Measurements from ENCODE around the gene RNF11. TPM values are rescaled to one million over a fixed set of nuclear protein-coding genes. Genes with fewer than 3 reads are reported as not detected.

RNF11 gene
- total RNA-seq, 4 donors from 2014 or later = 56.7 to 84.3 (median 76.2) TPM

DNA sequence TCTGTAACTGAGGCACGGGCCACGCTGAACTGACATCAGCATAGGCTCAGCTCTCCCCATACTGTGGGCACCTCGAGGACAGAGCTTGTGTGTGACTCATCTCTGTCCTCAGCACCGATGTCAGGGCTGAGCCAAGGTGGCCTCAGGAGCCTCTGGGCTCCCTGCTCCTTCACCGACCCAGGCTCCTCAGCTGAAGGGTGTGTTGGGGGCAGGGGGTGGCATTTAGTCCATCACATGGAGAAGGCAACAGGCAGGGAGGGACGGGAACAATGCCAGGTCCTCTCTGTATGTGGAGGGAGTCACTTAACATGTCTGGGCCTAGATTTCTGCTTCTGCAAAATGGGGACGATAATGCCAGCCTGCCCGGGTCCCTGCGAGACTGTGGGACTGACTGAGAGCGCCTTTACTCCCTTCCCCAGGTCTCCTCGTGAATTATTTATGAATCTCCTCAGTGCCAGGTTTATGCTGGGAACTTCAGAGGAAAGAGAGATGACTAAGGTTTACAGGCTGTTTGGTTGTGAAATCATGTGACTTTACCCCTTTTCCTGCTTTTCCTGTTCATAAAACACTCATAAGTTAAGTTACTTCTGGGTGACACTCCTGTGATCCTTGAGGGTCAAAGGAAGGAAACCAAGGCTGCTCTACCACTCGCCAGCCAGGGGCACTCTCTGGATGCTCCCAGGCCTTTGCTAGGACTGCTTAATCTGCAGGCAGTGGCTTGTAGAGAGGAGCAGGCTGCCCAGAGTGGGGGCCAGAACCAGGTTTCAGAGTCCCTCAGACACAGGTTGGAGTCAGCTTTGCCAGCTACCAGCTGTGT is 78.1 kb downstream of the RNF11 start:
- Histone ChIP-seq H3K27ac (no peak overlapping the region), H3K4me1 (no peaks in the 10 kb centered on the region), H3K9me3 (no peaks in the 10 kb centered on the region), H3K27me3 (no peaks in the 10 kb centered on the region), H3K36me3 (no peaks in the 10 kb centered on the region), H3K4me3 (no peak overlapping the region)
- TF ChIP-seq POLR2A (IDR thresholded peaks at IDR 0.05) (no peak), EP300 (IDR thresholded peaks at IDR 0.05) (no peak)
- TF ChIP-seq, protein P1, sequence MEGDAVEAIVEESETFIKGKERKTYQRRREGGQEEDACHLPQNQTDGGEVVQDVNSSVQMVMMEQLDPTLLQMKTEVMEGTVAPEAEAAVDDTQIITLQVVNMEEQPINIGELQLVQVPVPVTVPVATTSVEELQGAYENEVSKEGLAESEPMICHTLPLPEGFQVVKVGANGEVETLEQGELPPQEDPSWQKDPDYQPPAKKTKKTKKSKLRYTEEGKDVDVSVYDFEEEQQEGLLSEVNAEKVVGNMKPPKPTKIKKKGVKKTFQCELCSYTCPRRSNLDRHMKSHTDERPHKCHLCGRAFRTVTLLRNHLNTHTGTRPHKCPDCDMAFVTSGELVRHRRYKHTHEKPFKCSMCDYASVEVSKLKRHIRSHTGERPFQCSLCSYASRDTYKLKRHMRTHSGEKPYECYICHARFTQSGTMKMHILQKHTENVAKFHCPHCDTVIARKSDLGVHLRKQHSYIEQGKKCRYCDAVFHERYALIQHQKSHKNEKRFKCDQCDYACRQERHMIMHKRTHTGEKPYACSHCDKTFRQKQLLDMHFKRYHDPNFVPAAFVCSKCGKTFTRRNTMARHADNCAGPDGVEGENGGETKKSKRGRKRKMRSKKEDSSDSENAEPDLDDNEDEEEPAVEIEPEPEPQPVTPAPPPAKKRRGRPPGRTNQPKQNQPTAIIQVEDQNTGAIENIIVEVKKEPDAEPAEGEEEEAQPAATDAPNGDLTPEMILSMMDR (IDR thresholded peaks at IDR 0.05) = no peak
- DNase-seq (ENCODE audit: low spot score in 2 of 2) = no peak
- 72 to 88% methylated on average over 10 to 12 of the region's 12 CpGs for WGBS, 2 donors

GRCh38 chr1:51314974-51315373 is 78.9 kb downstream of the RNF11 start:
- DNase-seq (ENCODE audit: low spot score in 2 of 2) = no peak
- Histone ChIP-seq H3K27me3 (no peaks in the 10 kb centered on the region), H3K4me1 (no peaks in the 10 kb centered on the region), H3K9me3 (no peaks in the 10 kb centered on the region), H3K27ac (no peak overlapping the region), H3K4me3 (no peak overlapping the region), H3K36me3 (no peaks in the 10 kb centered on the region)
- TF ChIP-seq, protein P1 (IDR thresholded peaks at IDR 0.05) = no peak
- TF ChIP-seq EP300 (IDR thresholded peaks at IDR 0.05) = no peak
- WGBS, 2 donors = 61 to 69% methylated on average over 3 of the region's 3 CpGs

GRCh38 chr1:51316113-51316845 is 80.2 kb downstream of the RNF11 start:
- no peak overlapping the region for H3K4me3 ChIP-seq
- H3K4me1 ChIP-seq = no peaks in the 10 kb centered on the region
- TF ChIP-seq, protein P1 (IDR thresholded peaks at IDR 0.05) = no peak
- TF ChIP-seq POLR2A (IDR thresholded peaks at IDR 0.05) = no peak
- no peak for TF ChIP-seq EP300 (IDR thresholded peaks at IDR 0.05)
- H3K27ac ChIP-seq = no peak overlapping the region
- no peaks in the 10 kb centered on the region for H3K36me3 ChIP-seq
- H3K27me3 ChIP-seq = no peaks in the 10 kb centered on the region
- H3K9me3 ChIP-seq = no peaks in the 10 kb centered on the region
- no peak for DNase-seq (ENCODE audit: low spot score in 2 of 2)
- 90 to 91% methylated on average over 9 of the region's 9 CpGs for WGBS, 2 donors

GRCh38 chr1:51316846-51317120 is 80.7 kb downstream of the RNF11 start:
- TF ChIP-seq POLR2A (IDR thresholded peaks at IDR 0.05) (no peak), EP300 (IDR thresholded peaks at IDR 0.05) (no peak)
- TF ChIP-seq, protein P1 (IDR thresholded peaks at IDR 0.05) = no peak
- H3K27me3 ChIP-seq = no peaks in the 10 kb centered on the region
- no peak overlapping the region for H3K27ac ChIP-seq
- H3K36me3 ChIP-seq = no peaks in the 10 kb centered on the region
- no peaks in the 10 kb centered on the region for H3K4me1 ChIP-seq
- DNase-seq (ENCODE audit: low spot score in 2 of 2) = no peak
- 68 to 86% methylated on average over 4 of the region's 4 CpGs for WGBS, 2 donors
- H3K9me3 ChIP-seq = no peaks in the 10 kb centered on the region
- no peak overlapping the region for H3K4me3 ChIP-seq

DNA sequence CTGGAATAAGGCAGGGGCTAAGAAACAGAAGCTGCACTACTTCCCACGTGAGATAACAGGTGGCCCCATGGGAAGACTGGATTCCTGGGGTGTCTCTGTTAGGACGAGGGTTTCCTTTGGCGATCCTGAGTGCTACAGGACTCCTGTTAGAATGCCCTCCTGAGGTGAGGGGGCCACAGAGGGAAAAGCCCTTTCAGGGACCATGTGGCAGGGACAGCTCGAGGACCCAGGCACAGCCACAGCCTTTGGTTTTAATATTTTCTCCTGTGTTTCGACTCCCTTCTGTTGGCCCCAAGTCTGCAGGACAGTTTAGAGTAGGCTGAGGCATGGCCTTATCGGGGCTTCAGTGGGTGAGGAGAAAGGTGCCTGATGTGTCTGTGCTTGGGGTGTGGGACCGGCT is 81.7 kb downstream of the RNF11 start:
- Histone ChIP-seq H3K4me3 (no peak overlapping the region), H3K27ac (no peak overlapping the region), H3K27me3 (no peaks in the 10 kb centered on the region), H3K36me3 (no peaks in the 10 kb centered on the region), H3K9me3 (no peaks in the 10 kb centered on the region), H3K4me1 (no peaks in the 10 kb centered on the region)
- TF ChIP-seq, protein P1 (IDR thresholded peaks at IDR 0.05) = no peak
- TF ChIP-seq POLR2A (IDR thresholded peaks at IDR 0.05) = no peak
- TF ChIP-seq EP300 (IDR thresholded peaks at IDR 0.05) = no peak
- 83 to 88% methylated on average over 7 of the region's 7 CpGs for WGBS, 2 donors
- DNase-seq (ENCODE audit: low spot score in 2 of 2) = no peak
